ENCODE measurements around the gene NFKBIB. TPM values are rescaled to one million over a fixed set of nuclear protein-coding genes. Genes with fewer than 3 reads are reported as not detected.
A peak's percentile ranks its signal among the peaks of the same experiment; 100 is the strongest.
"Not testable (repeated sequence)": the region's sequence is repeated elsewhere in the genome, so short reads cannot be mapped to it uniquely, and the experiment has no call there.

NFKBIB gene
- total and polyA plus RNA-seq, 8 donors = 5.1 to 34.2 (median 7.0) TPM

DNA sequence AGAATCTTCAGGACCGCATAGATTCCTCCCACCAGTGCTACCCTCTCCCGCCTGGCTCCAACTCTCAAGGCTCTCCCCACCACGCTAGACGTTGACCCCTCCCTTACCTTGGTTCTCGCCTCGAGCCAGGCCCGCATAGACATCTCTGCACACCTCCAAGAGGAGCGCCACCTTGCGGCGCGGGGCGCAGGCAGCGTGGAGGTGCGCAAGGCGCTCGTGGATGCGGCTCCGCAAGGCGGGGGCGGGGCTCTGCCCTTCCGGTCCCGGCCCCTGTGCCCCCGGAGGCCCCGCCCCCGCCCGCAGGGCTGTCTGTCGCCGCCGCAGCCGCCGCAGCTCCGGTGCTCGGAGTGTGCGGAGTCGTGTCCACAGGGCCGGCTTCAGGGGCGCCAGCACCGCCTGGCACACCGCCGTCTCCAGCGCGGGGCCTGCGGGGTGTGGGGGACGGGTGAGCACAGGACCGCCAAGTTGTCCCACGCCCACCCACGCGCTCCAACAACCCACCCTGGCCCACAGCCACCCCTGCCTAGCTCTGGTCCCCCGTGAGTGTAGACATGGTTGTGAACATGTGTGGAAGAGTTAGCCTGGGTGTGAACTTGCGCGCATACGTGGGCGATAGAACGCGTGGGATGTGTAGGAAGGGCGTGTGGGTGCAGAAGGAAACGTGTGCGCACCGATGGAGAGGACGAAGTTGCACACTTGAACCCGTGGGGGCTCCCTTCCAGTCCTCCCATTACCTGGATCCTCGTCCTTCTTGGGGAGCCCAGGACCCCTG is 29.7 kb upstream of the NFKBIB start:
- Histone ChIP-seq H3K36me3 (no peaks in the 10 kb centered on the region), H3K9me3 (no peaks in the 10 kb centered on the region), H3K4me3 (peak overlapping the region; percentile 41 to 49), H3K27ac (peak overlapping the region in 1 of 2 donors; percentile 53), H3K27me3 (no peaks in the 10 kb centered on the region), H3K4me1 (peaks cover 5 to 27% of the 10 kb centered on the region in 2 donors)
- ATAC-seq (peak; percentile 96), DNase-seq (peak in 3 of 4 donors; percentile 76 to 97 (median 83))
- intact Hi-C loops (cut with DNase I) = no loop called here
- TF ChIP-seq, protein P1, sequence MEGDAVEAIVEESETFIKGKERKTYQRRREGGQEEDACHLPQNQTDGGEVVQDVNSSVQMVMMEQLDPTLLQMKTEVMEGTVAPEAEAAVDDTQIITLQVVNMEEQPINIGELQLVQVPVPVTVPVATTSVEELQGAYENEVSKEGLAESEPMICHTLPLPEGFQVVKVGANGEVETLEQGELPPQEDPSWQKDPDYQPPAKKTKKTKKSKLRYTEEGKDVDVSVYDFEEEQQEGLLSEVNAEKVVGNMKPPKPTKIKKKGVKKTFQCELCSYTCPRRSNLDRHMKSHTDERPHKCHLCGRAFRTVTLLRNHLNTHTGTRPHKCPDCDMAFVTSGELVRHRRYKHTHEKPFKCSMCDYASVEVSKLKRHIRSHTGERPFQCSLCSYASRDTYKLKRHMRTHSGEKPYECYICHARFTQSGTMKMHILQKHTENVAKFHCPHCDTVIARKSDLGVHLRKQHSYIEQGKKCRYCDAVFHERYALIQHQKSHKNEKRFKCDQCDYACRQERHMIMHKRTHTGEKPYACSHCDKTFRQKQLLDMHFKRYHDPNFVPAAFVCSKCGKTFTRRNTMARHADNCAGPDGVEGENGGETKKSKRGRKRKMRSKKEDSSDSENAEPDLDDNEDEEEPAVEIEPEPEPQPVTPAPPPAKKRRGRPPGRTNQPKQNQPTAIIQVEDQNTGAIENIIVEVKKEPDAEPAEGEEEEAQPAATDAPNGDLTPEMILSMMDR (IDR thresholded peaks at IDR 0.05) = peak; percentile 79 to 89

DNA sequence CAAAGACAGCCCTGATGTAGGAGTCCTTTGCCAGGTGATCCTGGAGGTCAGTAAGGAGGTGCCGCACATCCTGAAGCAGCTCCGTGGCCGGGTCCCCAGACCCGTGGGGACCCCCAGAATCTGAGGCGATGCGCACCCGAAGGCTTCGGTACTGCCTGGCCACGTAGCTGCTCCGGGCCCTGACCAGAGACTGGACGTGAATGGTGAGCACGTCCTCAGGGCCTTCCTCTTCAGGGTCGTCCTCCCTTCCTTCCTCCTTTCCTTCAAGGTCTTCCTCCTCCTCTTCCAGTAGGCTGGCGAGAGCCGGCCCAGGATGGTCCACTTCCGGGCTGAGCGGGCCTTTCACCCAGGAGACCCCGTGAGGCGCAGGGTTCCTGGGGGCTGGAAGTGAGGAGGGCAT is 29.2 kb upstream of the NFKBIB start:
- no peaks in the 10 kb centered on the region for H3K36me3 ChIP-seq
- peak overlapping the region in 1 of 2 donors; percentile 49 for H3K4me3 ChIP-seq
- H3K27me3 ChIP-seq = no peaks in the 10 kb centered on the region
- no peak overlapping the region for H3K27ac ChIP-seq
- intact Hi-C loops (cut with DNase I) = no loop called here
- TF ChIP-seq, protein P1 (IDR thresholded peaks at IDR 0.05) = no peak
- peaks cover 5 to 24% of the 10 kb centered on the region in 2 donors for H3K4me1 ChIP-seq
- H3K9me3 ChIP-seq = no peaks in the 10 kb centered on the region
- ATAC-seq (no peak), DNase-seq (peak in 1 of 4 donors; percentile 61)

DNA sequence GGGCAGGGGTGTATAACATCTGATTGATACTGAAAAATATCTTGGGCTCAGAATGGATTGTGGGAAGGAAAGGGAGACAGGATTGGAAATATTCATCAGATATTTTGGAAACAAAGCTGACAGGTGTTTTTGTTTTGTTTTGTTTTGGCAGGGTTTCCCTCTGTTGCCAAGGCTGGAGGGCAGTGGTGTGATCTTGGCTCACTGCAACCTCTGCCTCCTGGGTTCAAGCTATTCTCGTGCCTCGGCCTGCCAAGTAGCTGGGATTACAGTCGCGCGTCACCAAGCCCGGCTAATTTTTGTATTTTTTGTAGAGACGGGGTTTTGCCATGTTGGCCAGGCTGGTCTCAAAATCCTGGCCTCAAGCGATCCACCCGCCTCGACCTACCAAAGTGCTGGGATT is 26.4 kb upstream of the NFKBIB start:
- H3K9me3 ChIP-seq; H3K36me3 ChIP-seq; H3K4me3 ChIP-seq; intact Hi-C loops (cut with DNase I); H3K27ac ChIP-seq; ATAC-seq; H3K27me3 ChIP-seq: not testable (repeated sequence)
- H3K4me1 ChIP-seq = peaks cover 10 to 42% of the 10 kb centered on the region in 2 donors
- peak in 1 of 4 donors; percentile 34 for DNase-seq

DNA sequence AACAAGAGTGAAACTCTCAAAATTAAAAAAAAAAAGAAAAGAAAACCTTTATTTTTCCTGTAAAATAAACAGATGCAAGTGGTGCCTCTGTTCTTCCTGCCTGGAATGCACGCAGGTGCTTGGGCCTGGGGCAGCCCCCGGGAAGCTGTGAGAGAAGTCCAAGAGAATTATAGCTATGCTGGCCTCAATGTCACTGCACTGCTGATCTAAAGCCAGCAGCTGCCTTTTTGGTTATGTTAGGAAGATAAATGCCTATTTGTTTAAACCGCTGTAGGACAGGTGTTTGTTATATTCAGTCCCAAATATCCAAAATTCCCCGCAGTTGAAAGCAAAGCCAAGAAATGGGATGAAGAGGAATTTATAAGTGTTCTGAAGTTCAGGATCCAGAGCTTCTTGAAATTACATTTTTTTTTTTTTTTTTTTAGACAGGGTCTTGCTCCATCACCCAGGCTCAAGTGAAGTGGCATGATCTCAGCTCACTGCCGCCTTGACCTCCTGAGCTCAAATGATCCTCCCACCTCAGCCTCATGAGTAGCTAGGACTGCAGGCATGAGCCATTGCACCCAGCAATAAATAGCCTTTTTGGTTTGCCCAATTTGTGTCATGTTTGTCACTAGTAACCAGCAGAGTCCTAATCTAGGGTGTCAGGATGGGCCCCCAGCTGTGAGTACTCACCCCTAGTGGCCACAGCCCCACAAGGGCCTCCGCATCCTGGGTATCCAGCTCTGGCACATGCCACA is 23.9 kb upstream of the NFKBIB start:
- TF ChIP-seq, protein P1 (IDR thresholded peaks at IDR 0.05) = no peak

DNA sequence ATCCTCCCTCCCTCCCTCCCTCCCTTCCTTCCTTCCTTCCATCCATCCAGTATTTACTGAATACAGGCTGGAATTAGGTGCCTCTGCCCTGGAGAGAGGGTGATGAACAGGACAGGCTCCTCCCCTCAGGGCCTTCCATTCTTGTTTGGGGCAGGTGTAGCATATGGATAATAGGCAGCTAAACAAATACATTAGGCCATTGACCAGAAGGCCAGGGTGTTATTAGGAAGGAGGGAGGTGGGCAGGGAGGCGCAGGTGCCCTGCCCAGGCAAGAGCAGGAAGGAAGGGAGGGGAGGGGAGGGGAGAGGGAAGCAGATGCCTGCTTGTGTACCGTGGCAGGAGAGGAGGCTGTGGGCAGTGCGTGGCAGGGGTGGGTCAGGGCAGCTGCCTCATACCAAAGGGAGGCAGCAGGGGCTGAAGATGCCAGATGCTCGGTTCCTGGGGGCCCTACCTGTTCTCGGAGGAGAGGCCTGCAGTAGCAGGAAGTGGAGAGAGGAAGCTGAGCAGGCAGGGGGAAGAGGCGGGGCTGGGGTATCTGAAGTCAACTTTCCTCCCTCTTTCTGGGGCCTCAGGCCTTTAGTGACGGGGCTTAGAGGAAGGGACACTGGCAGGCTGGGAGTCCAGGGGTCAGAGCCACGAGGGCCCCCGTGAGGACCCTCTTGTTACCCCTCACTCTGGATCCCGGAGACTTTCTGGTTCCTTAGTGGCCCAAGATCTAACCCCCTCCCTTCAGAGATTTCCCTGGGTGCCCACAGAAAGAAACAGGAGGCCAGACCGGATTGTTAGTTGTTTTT is 21.8 kb upstream of the NFKBIB start, which contains the start of gene RINL:
Gene RINL (minus strand): TSS at position 495 of the 794 bp plus-strand sequence. CDS start 1,533 bp downstream, outside the sequence.
- Histone ChIP-seq H3K36me3 (peaks cover 0 to 39% of the 10 kb centered on the region in 2 donors), H3K27me3 (no peaks in the 10 kb centered on the region), H3K4me1 (peaks cover 8 to 25% of the 10 kb centered on the region in 2 donors), H3K27ac (peak within 1 kb of the TSS; percentile 69 to 86), H3K9me3 (no peaks in the 10 kb centered on the region), H3K4me3 (peak within 1 kb of the TSS in 1 of 2 donors; percentile 35)
- TF ChIP-seq, protein P1 (IDR thresholded peaks at IDR 0.05) = no peak
- intact Hi-C loops (cut with DNase I) = no loop called here
- peak in 3 of 4 donors; percentile 44 to 83 (median 63) for DNase-seq
- ATAC-seq = peak; percentile 68

More for the DNA sequence above, 23.9 kb upstream of the NFKBIB start:
- H3K27ac ChIP-seq = no peak overlapping the region
- H3K36me3 ChIP-seq = peaks cover 0 to 18% of the 10 kb centered on the region in 2 donors
- peaks cover 8 to 26% of the 10 kb centered on the region in 2 donors for H3K4me1 ChIP-seq
- intact Hi-C loops (cut with DNase I) = no loop called here
- DNase-seq (peak in 1 of 4 donors; percentile 18), ATAC-seq (no peak)
- no peak overlapping the region for H3K4me3 ChIP-seq
- H3K27me3 ChIP-seq = no peaks in the 10 kb centered on the region
- H3K9me3 ChIP-seq = no peaks in the 10 kb centered on the region

Measured in left lung (tissue), 10 donors.